RWPE2 (cell line): Measurements from ENCODE around the gene SYTL3.

Source experiments
- ATAC-seq: fragments of 200-7000 bp; cut with Tn5 transposase; 3 replicates; pipeline ENCODE4 v1.9.1; 2021; ENCODE audit warnings: low read depth
- DNase-seq: peaks from one replicate; pipeline ENCODE4 v3.0.0-alpha.2; 2020; ENCODE audit warnings: low spot score
- H3K27ac ChIP-seq: fragments of 450-650 bp; 2 replicates; pipeline ENCODE4 v1.5.1; 2017; ENCODE audit warnings: mild to moderate bottlenecking; ENCODE audit not compliant: poor library complexity, severe bottlenecking
- H3K27me3 ChIP-seq: fragments of 250-450 bp; sonication (Bioruptor Pico); 2 replicates; pipeline ENCODE4 v1.5.1; 2021; ENCODE audit warnings: mild to moderate bottlenecking, moderate library complexity; ENCODE audit not compliant: insufficient read depth, poor library complexity, severe bottlenecking
- H3K36me3 ChIP-seq: fragments of 250-450 bp; sonication (Bioruptor Pico); 2 replicates; pipeline ENCODE4 v1.5.1; 2020; ENCODE audit warnings: low read depth, mild to moderate bottlenecking, moderate library complexity
- H3K4me1 ChIP-seq: fragments of 250-450 bp; sonication (Bioruptor Pico); 2 replicates; pipeline ENCODE4 v1.5.1; 2021; ENCODE audit warnings: mild to moderate bottlenecking, moderate library complexity; ENCODE audit not compliant: insufficient read depth, poor library complexity, severe bottlenecking
- H3K4me3 ChIP-seq: fragments of 250-450 bp; sonication (Bioruptor Pico); 2 replicates; pipeline ENCODE4 v1.5.1; 2021; ENCODE audit warnings: mild to moderate bottlenecking, moderate library complexity; ENCODE audit not compliant: severe bottlenecking
- H3K9me3 ChIP-seq: fragments of 250-450 bp; sonication (Bioruptor Pico); 2 replicates; pipeline ENCODE4 v1.5.1; 2021; ENCODE audit warnings: mild to moderate bottlenecking, moderate library complexity; ENCODE audit not compliant: severe bottlenecking
- TF ChIP-seq, protein P1 (sequence below): fragments of 450-650 bp; IDR thresholded peaks from one replicate; pipeline ENCODE4 v1.5.1; 2017; ENCODE audit warnings: mild to moderate bottlenecking, moderate library complexity; ENCODE audit not compliant: poor library complexity, severe bottlenecking

The SYTL3 gene

DNA sequence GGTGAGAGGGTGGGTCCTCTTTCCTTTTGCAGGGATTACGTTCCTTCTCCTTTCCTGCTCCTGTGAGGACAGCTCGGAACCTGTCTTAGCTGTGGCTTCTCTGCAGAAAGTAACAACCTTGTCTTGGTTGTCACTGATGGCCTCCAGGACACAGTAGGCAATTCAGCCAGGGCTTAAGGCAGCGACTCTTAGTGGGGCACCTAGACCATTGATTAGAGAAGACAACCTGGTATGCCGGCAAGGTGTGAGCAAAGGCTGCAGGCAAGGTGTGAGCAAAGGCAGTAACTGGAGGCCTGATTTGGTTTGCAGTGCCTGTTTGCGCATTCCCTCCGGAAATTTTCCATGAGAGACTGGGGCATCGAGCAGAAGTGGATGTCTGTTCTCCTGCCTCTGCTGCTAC is 42.9 kb upstream of the SYTL3 start:
- TF ChIP-seq, protein P1, sequence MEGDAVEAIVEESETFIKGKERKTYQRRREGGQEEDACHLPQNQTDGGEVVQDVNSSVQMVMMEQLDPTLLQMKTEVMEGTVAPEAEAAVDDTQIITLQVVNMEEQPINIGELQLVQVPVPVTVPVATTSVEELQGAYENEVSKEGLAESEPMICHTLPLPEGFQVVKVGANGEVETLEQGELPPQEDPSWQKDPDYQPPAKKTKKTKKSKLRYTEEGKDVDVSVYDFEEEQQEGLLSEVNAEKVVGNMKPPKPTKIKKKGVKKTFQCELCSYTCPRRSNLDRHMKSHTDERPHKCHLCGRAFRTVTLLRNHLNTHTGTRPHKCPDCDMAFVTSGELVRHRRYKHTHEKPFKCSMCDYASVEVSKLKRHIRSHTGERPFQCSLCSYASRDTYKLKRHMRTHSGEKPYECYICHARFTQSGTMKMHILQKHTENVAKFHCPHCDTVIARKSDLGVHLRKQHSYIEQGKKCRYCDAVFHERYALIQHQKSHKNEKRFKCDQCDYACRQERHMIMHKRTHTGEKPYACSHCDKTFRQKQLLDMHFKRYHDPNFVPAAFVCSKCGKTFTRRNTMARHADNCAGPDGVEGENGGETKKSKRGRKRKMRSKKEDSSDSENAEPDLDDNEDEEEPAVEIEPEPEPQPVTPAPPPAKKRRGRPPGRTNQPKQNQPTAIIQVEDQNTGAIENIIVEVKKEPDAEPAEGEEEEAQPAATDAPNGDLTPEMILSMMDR: no peak
- Histone ChIP-seq H3K9me3 (no peaks in the 10 kb centered on the region), H3K4me1 (no peaks in the 10 kb centered on the region), H3K4me3 (no peak overlapping the region), H3K36me3 (peaks cover 70% of the 10 kb centered on the region), H3K27me3 (no peaks in the 10 kb centered on the region), H3K27ac (no peak overlapping the region)
- DNase-seq (no peak), ATAC-seq (no peak)

DNA sequence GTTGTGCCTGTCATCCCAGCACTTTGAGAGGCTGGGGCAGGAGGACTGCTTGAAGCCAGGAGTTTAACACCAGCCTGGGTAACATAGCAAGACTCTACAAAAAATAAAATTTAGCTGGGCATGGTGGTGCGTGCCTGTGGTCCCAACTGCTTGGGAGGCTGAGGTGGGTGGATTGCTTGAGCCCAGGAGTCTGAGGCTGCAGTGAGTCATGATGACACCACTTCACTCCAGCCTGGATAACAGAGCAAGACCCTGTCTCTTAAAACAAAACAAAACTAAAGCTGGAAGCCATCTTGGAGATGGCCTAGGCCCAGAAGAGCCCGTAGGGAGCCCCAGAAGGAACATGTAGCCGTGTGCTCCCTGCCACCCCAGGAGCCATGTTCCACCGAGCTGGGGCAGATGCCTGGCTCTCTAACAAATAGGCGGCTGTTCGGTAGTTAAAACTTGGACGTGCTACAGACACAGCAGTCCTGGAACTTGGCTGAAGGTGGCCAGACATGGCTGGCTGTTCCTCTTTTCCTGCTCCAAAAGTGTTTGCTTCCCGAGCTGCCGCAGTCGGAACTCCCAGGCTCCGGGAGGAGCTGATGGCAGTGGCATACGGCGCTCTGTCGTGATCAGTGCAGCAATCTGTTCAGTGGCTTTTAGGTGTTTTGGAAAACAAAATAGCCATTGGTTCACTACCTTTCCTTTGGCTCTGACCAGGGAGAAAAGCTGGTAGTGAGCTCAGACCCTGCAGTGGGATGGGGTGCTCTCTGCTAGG is 42.3 kb upstream of the SYTL3 start:
- Histone ChIP-seq H3K27me3 (no peaks in the 10 kb centered on the region), H3K4me3 (no peak overlapping the region), H3K27ac (no peak overlapping the region), H3K4me1 (no peaks in the 10 kb centered on the region), H3K36me3 (peaks cover 70% of the 10 kb centered on the region), H3K9me3 (no peaks in the 10 kb centered on the region)
- TF ChIP-seq, protein P1: no peak
- ATAC-seq (no peak), DNase-seq (no peak)

DNA sequence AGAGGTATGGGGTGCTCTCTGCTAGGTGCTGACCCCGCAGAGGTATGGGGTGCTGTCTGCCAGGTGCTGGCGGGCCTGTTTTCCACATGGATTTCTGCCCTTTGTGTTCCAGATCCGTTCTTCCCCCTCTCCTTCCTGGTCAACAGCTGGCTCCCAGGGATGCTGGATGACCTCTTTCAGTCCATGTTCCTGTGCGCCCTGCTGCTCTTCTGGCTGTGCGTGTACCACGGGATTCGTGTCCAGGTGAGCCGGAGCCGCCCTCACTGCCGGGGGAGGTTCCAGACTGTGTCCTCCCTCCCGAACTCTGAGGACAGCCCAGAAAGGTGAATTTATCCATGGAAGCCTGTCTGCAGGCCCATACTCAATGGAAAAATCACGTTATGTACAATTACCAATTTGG is 41.6 kb upstream of the SYTL3 start:
- H3K9me3 ChIP-seq: no peaks in the 10 kb centered on the region
- TF ChIP-seq, protein P1: no peak
- no peak overlapping the region for H3K4me3 ChIP-seq
- H3K27me3 ChIP-seq: no peaks in the 10 kb centered on the region
- ATAC-seq: no peak
- no peaks in the 10 kb centered on the region for H3K4me1 ChIP-seq
- H3K36me3 ChIP-seq: peaks cover 71% of the 10 kb centered on the region
- DNase-seq: no peak
- H3K27ac ChIP-seq: no peak overlapping the region

DNA sequence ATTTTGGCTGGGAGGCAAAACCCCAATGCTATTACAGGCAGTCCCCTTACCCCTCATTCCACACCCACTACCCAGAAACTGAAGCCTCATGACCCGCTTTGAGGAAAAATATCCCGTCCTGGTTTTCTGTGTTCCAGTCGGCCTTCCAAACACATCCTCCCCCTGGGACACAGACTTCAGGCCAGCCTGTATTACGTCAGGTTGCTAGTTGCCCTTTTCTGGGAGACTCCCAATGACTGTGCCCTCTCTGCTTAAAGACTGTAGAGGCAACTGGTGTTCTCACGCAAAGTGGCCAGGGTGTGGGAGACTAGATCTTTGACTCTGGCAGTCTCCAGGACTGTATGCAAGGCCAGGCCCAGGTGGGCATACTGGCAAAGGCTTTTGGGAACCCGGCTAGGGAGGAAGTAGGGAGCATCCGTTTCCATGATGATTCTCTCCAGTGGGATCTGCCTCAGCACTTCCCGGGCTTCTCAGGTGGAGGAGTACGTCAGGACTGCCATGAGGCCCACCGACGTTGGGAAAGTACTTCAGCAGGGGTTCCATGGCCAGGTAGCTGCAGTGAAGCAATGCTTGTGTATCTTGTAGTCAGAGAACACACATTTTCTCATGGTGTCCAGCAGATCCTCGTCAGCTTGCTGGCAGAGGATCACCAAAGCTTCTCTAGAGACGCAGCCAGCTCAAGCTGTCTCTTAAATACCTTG is 40.2 kb upstream of the SYTL3 start:
- DNase-seq: no peak
- Histone ChIP-seq H3K27me3 (no peaks in the 10 kb centered on the region), H3K4me3 (no peak overlapping the region), H3K9me3 (no peaks in the 10 kb centered on the region), H3K4me1 (no peaks in the 10 kb centered on the region), H3K36me3 (peaks cover 85% of the 10 kb centered on the region), H3K27ac (no peak overlapping the region)
- TF ChIP-seq, protein P1: no peak
- no peak for ATAC-seq
